ENCODE results near the gene SOX2. TPM values are rescaled to one million over a fixed set of nuclear protein-coding genes. Genes with fewer than 3 reads are reported as not detected.

The SOX2 gene
- total RNA-seq, 1 experiment from 2014 or later: 0.39 TPM

GRCh38 chr3:181721046-181721875 lies 9.5 kb downstream of the SOX2 start:
- H3K36me3 ChIP-seq (ENCODE audit: control insufficient read depth, insufficient read depth, low read length): no peaks in the 10 kb centered on the region
- ChIA-PET CTCF (no interaction called here), POLR2A (interaction anchor here (0.6 kb wide), 1 partner anchor 811 kb away, joined by 3 read pairs; no protein-coding TSS in a partner anchor)
- BruUV-seq (replicated peaks): no TSS peak
- TF ChIP-seq SIN3A (IDR thresholded peaks at IDR 0.05; ENCODE audit: borderline replicate concordance, insufficient read depth, low read depth, low read length) (no peak), REST (IDR thresholded peaks at IDR 0.05; ENCODE audit: insufficient read depth in 1 of 2, low read depth in 2 of 2, low read length in 1 of 2) (no peak), TCF7L2 (IDR thresholded peaks at IDR 0.05; ENCODE audit: low read depth, low read length) (no peak), POLR2AphosphoS5 (IDR thresholded peaks at IDR 0.05; ENCODE audit: low read depth, low read length) (no peak), CTCF (IDR thresholded peaks at IDR 0.05) (no peak)
- no peak overlapping the region for H3K27ac ChIP-seq (ENCODE audit: low read length)
- no peak for DNase-seq (ENCODE audit: low read depth, low spot score)
- H3K9me3 ChIP-seq (ENCODE audit: control insufficient read depth, insufficient read depth, low read depth, low read length): no peaks in the 10 kb centered on the region
- peaks cover 19% of the 10 kb centered on the region for H3K27me3 ChIP-seq (ENCODE audit: control insufficient read depth, insufficient read depth, low read length)
- no peaks in the 10 kb centered on the region for H3K4me1 ChIP-seq (ENCODE audit: control insufficient read depth, insufficient read depth, low read length)
- ATAC-seq: no peak
- in situ Hi-C loops (cut with HindIII; ENCODE audit: low pct_unique_long_range_greater_than_20kb, low sequenced_read_pairs): no loop called here
- intact Hi-C loops (cut with micrococcal nuclease; ENCODE audit: unreplicated experiment): no loop called here
- H3K4me3 ChIP-seq (ENCODE audit: low read depth in 2 of 2, low read length in 2 of 2): no peak overlapping the region

GRCh38 chr3:181722156-181722555 lies 10.4 kb downstream of the SOX2 start:
- H3K27me3 ChIP-seq (ENCODE audit: control insufficient read depth, insufficient read depth, low read length): peaks cover 14% of the 10 kb centered on the region; the same call in 1 of the 2 replicates
- in situ Hi-C loops (cut with HindIII; ENCODE audit: low pct_unique_long_range_greater_than_20kb, low sequenced_read_pairs): no loop called here
- TF ChIP-seq SIN3A (IDR thresholded peaks at IDR 0.05; ENCODE audit: borderline replicate concordance, insufficient read depth, low read depth, low read length): no peak
- TF ChIP-seq REST (IDR thresholded peaks at IDR 0.05; ENCODE audit: insufficient read depth in 1 of 2, low read depth in 2 of 2, low read length in 1 of 2): no peak
- no peak for TF ChIP-seq TCF7L2 (IDR thresholded peaks at IDR 0.05; ENCODE audit: low read depth, low read length)
- no peak for TF ChIP-seq POLR2AphosphoS5 (IDR thresholded peaks at IDR 0.05; ENCODE audit: low read depth, low read length)
- no peak for TF ChIP-seq CTCF (IDR thresholded peaks at IDR 0.05)

More at GRCh38 chr3:181722156-181722555, 10.4 kb downstream of the SOX2 start:
- Histone ChIP-seq H3K27ac (ENCODE audit: low read length) (no peak overlapping the region), H3K4me1 (ENCODE audit: control insufficient read depth, insufficient read depth, low read length) (no peaks in the 10 kb centered on the region), H3K4me3 (ENCODE audit: low read depth in 2 of 2, low read length in 2 of 2) (no peak overlapping the region), H3K36me3 (ENCODE audit: control insufficient read depth, insufficient read depth, low read length) (no peaks in the 10 kb centered on the region), H3K9me3 (ENCODE audit: control insufficient read depth, insufficient read depth, low read depth, low read length) (no peaks in the 10 kb centered on the region)
- ChIA-PET CTCF (no interaction called here), POLR2A (interaction anchor here (0.6 kb wide), 1 partner anchor 810 kb away, joined by 3 read pairs; no protein-coding TSS in a partner anchor)
- intact Hi-C loops (cut with micrococcal nuclease; ENCODE audit: unreplicated experiment): no loop called here
- no TSS peak for BruUV-seq (replicated peaks)
- DNase-seq (ENCODE audit: low read depth, low spot score) (no peak), ATAC-seq (no peak)
